ENCODE measurements around the gene TIMM44.

TIMM44 gene

GRCh38 chr19:7912697-7913564, 30.5 kb downstream of the TIMM44 start:
- no peak for DNase-seq

DNA sequence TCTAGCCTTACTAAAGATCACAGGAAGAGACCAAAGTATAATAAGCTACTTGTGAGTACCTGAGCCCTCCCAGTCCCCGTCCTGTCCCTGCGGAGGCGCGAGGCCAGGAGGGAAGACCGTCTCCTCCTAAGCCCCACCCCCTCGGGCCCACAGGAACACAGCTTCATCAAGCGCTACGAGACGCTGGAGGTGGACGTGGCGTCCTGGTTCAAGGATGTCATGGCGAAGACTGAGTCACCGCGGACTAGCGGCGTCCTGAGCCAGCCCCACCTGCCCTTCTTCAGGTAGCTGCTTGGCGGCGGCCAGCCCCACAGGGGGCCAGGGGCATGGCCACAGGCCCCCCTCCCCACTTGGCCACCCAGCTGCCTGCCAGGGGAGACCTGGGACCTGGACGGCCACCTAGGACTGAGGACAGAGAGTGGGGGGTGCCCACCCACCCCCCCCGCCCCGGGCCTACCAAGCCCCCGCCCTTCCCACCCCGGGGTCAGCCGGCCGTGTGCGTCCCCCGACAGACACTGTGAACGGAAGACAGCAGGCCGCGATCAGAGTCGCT, 31.2 kb downstream of the TIMM44 start:
- no peak for DNase-seq

GRCh38 chr19:7911508-7912143, 31.8 kb downstream of the TIMM44 start:
- DNase-seq: no peak

GRCh38 chr19:7910321-7911161, 32.9 kb downstream of the TIMM44 start:
- DNase-seq: no peak

DNA sequence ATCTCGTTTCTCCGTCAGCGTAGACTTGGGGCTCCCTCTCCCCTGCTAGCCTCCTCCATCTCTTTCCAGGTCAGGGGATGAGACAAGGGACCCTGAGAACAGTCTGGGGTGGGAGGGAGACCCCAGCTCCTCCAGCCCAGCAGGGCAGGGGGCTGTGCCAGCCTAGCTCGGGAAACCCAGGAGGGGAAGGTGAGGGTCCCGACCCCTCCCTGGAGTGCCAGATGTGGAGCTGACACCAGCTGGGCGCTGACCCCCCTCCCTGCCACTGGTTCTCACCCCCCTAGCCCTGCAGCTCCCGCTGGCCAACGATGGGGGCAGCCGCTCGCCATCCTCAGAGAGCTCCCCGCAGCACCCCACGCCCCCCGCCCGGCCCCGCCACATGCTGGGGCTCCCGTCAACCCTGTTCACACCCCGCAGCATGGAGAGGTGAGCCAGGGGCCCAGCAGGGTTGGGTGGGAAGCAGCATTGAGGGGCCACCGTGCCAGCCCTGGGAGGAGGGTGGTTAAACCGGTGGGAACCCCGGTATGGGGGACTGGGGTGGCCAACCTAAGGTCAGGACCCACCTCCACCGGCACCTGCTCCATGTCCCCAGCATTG, 33.9 kb downstream of the TIMM44 start:
- DNase-seq: no peak

DNA sequence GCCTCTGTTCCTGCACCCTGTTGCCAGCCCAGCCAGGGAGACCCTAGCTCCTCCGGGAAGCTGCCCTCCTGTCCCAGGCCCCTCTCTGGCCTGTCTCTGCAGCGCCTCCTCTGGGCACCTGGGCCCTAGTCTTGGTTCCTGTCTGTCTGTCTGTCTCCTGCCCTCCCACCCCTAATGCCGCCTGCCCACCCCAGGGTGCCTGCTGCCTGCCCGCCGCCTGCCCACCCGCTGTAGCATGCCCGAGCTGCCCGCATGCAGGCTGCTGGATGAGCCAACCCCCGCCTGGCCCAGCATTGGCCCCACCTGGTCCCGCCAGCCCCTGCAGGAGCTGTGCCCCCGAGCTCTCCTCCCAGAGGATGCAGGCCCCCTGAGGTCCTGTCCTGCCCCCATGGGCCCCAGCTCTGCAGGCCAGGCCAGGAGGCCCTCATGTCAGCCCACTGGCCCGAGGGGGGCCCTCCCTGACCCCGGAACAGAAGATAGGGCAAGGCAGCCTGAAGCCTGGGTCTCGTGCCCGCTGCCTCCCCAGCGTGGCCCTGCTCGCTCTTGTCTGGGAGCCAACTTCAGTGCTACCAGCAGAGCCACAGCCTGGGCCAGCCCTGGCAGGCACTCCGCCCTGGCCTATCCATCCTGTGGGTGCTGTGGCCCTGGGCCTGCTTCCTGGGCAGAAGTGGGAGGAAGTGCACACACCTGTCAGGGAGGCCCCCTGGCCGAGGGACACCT, 34.6 kb downstream of the TIMM44 start:
- DNase-seq: no peak

- DNase-seq: no peak
Measured at GRCh38 chr19:7908078-7908699, 35.3 kb downstream of the TIMM44 start.

DNA sequence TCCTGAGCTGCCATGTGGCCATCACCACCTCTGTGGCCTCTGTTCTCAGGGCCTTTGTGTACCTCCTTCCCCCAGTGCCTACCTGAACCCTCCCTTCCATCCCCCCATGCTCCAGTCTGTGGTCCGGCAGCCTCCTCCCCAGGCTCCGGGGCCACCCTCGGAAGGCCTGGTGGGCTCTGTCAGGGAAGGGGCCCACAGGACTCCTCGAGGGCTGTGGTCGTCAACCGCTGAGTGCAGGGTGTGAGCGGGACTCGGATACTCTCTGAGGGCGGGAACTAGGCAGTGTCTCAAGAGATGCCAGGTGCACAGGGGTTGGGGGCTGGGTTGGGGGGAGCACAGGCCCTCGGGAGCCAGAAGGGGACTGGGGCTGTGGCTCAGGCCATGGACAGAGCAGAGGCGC, 35.9 kb downstream of the TIMM44 start:
- no peak for DNase-seq

- no peak for DNase-seq
Measured at GRCh38 chr19:7907122-7907521, 36.3 kb downstream of the TIMM44 start.

DNA sequence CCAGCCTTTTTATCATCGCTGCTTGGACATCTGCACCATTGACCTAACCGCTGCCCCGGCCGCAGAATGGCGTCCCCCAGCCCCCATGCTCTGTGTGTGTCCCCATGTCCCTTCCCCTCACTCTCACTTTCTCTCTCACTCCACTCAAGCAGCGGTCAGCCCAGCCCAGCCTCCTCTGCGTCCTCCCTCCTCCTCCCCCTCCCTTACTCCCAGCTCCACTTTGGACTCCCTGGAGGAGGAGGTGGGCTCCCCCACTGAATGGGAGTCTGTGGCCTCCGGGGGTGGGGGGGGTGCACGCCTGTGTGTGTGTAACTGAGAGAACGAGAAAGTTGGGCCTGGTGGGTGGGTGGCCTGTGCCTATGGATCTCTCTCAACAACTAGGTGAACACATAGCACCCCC, 37.6 kb downstream of the TIMM44 start:
- DNase-seq: no peak

GRCh38 chr19:7905268-7905667, 38.2 kb downstream of the TIMM44 start:
- no peak for DNase-seq

- DNase-seq: no peak
Measured at GRCh38 chr19:7904074-7905020, 39.1 kb downstream of the TIMM44 start.

DNA sequence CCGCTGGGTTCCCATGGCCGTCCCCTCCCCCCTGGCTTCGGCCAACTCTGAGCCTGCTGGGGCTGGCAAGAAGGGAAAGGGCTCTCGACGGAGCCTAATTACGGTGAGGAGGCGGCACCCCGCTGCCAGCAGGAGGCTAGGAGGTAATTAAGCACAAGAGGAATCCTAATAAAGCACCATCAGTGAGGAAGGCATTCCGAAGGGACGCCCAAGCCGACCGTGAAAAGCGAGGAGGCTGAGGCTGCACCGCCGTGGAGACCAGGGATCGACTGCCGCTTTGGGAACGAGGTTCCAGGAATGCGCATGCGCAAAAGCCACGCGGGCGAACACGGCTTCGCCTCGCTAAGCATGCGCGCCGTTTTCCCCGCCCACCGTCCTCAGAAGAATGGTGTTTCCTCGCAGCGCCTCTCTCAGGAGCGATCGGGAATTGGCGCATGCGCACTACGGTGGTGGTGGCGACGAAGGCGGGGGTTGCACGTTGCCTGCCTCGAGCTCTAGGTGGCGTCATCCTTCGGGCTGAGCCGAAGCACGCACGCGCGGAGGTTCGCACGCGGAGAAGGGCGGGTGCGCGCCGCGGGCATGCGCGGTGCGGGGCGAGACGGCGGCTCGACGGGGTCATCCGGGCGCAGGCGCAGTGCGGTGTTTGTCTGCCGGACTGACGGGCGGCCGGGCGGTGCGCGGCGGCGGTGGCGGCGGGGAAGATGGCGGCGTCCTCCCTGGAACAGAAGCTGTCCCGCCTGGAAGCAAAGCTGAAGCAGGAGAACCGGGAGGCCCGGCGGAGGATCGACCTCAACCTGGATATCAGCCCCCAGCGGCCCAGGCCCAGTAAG, 40.0 kb downstream of the TIMM44 start, which contains the start of gene MAP2K7:
MAP2K7 (plus strand) TSS at position 634 of the 830 bp plus-strand sequence; CDS start at position 702, 68 bp downstream.
- DNase-seq: peak; percentile 94

- DNase-seq: no peak
Measured at GRCh38 chr19:7902796-7903243, 40.6 kb downstream of the TIMM44 start.

DNA sequence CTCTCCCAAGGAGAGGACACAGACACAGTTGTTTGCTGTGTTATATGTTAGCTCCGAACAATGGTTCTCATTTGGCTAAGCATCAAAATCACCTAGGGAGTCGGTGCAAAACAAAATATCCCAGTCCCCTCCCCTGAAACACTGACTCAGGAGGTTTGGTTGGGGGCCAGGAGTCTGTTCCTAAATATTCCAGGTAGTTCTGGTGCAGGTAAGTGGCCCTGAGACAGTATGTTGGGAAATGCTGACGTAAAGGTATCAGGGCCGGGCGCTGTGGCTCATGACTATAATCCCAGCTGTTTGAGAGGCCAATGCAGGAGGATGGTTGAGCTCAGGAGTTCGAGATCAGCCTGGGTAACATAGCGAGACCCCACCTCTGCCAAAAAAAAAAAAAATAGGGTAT, 42.1 kb downstream of the TIMM44 start:
- no peak for DNase-seq

DNA sequence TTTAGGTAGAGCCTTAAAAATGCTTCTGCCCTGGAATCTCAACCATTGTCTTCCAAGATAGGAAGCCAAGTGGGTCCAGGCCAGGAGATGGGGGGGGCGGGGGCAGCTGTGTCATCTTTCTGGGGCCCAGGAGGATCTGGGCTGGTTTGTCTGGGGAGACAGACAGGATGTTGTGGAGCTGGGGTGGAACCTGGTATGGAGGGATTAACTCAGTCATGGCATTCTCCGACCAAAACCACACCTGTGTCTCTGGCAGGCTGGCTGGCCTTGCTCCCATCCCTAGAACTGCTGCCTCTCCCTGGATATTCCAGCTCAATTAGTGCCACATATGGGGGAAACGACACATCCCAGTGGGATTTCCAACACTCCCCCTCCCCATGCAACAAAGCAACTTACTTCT, 42.5 kb downstream of the TIMM44 start:
- no peak for DNase-seq

DNA sequence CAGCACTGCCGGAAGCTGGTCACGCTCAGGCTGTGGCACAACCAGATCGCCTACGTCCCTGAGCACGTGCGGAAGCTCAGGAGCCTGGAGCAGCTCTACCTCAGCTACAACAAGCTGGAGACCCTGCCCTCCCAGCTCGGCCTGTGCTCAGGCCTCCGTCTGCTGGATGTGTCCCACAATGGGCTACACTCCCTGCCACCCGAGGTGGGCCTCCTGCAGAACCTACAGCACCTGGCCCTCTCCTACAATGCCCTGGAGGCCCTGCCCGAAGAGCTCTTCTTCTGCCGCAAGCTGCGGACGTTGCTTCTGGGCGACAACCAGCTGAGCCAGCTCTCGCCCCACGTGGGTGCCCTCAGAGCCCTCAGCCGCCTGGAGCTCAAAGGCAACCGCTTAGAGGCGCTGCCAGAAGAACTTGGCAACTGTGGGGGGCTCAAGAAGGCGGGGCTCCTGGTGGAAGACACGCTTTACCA, 43.0 kb downstream of the TIMM44 start:
- no peak for DNase-seq

DNA sequence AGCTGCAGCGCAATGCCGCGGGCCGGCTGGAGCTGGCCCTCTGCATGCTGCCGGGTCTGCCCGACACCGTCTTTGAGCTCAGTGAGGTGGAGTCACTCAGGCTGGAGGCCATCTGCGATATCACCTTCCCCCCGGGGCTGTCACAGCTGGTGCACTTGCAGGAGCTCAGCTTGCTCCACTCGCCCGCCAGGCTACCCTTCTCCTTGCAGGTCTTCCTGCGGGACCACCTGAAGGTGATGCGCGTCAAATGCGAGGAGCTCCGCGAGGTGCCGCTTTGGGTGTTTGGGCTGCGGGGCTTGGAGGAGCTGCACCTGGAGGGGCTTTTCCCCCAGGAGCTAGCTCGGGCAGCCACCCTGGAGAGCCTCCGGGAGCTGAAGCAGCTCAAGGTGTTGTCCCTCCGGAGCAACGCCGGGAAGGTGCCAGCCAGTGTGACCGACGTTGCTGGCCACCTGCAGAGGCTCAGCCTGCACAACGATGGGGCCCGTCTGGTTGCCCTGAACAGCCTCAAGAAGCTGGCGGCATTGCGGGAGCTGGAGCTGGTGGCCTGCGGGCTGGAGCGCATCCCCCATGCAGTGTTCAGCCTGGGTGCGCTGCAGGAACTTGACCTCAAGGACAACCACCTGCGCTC, 43.6 kb downstream of the TIMM44 start:
- no peak for DNase-seq

DNA sequence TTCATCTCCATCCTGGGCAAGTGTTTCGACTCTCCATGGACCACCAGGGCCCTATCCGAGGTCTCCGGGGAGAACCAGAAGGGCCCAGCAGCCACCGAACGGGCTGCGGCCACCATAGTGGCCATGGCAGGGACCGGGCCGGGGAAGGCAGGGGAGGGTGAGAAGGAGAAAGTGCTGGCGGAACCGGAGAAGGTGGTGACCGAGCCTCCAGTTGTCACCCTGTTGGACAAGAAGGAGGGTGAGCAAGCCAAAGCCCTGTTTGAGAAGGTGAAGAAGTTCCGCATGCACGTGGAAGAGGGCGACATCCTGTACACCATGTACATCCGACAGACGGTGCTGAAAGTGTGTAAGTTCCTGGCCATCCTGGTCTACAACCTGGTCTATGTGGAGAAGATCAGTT, 44.5 kb downstream of the TIMM44 start:
- no peak for DNase-seq
